Activated naive CD4-positive, alpha-beta T cell treated with anti-CD3 and anti-CD28 coated beads for 36 hours (primary cell): ENCODE results near the gene RHOBTB3. TPM values are rescaled to one million over a fixed set of nuclear protein-coding genes. Genes with fewer than 3 reads are reported as not detected.
"Not testable (repeated sequence)": the region's sequence is repeated elsewhere in the genome, so short reads cannot be mapped to it uniquely, and the experiment has no call there.

Experiments used
- CTCF ChIA-PET: fragments of 350-600 bp; sonication (Branson Sonifier 250); formaldehyde crosslinking; loops from one replicate; lab custom pipeline; 2021; ENCODE audit warnings: antibody characterized with exemption; lab: Charles Lee
- DNase-seq: peaks from one replicate; pipeline ENCODE4 v3.0.0-alpha.2; 2020
- H3K27ac Mint-ChIP-seq: one replicate; pipeline ENCODE4 v1.8.0; 2021; ENCODE audit warnings: mild to moderate bottlenecking, mixed read lengths
- H3K27me3 Mint-ChIP-seq: one replicate; pipeline ENCODE4 v1.8.0; 2021; ENCODE audit warnings: low read depth, mixed read lengths
- H3K36me3 Mint-ChIP-seq: one replicate; pipeline ENCODE4 v1.8.0; 2021; ENCODE audit warnings: low read depth, mixed read lengths
- H3K4me1 Mint-ChIP-seq: one replicate; pipeline ENCODE4 v1.8.0; 2021; ENCODE audit warnings: low read depth, mixed read lengths
- H3K4me3 Mint-ChIP-seq: one replicate; pipeline ENCODE4 v1.8.0; 2021; ENCODE audit warnings: mild to moderate bottlenecking, moderate library complexity, mixed read lengths
- H3K9me3 Mint-ChIP-seq: one replicate; pipeline ENCODE4 v1.8.0; 2021; ENCODE audit warnings: mixed read lengths
- intact Hi-C: fragments of 100-400 bp; cut with micrococcal nuclease; formaldehyde crosslinking; loops from one replicate; pipeline ENCODE4 v1.15.1; 2023
- total RNA-seq, 2 experiments: library from RNA; stranded (reverse); gene quantifications; one replicate each; pipeline ENCODE4 v1.2.3, GENCODE V29; 2021

RHOBTB3 gene
- total RNA-seq, 2 experiments from 2014 or later: 1.5 to 2.4 TPM

DNA sequence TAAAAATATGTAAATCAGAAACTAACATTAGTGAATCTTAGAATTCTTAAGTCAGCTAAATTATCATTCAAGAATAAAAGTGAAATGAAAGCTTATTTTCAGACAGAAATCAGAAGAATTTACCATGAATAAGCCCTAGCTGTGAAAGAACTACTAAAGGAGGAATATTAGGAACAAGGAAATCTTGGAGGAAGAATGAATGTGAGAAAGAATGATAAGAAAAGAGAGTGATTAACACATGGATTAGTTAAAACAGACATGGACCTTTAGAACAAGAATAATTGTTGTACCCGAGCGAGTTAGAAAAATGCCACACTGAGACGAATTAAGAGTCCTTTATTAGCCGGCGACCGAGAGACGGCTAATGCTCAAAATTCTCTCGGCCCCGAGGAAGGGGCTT, 24.1 kb upstream of the RHOBTB3 start:
- H3K27me3 Mint-ChIP-seq: peaks cover 2% of the 10 kb centered on the region
- H3K36me3 Mint-ChIP-seq: no peaks in the 10 kb centered on the region
- peaks cover 2% of the 10 kb centered on the region for H3K4me1 Mint-ChIP-seq
- intact Hi-C loops: no loop called here
- CTCF ChIA-PET: no interaction called here
- H3K27ac Mint-ChIP-seq: no peak overlapping the region
- H3K9me3 Mint-ChIP-seq: no peaks in the 10 kb centered on the region
- DNase-seq: no peak
- H3K4me3 Mint-ChIP-seq: no peak overlapping the region

DNA sequence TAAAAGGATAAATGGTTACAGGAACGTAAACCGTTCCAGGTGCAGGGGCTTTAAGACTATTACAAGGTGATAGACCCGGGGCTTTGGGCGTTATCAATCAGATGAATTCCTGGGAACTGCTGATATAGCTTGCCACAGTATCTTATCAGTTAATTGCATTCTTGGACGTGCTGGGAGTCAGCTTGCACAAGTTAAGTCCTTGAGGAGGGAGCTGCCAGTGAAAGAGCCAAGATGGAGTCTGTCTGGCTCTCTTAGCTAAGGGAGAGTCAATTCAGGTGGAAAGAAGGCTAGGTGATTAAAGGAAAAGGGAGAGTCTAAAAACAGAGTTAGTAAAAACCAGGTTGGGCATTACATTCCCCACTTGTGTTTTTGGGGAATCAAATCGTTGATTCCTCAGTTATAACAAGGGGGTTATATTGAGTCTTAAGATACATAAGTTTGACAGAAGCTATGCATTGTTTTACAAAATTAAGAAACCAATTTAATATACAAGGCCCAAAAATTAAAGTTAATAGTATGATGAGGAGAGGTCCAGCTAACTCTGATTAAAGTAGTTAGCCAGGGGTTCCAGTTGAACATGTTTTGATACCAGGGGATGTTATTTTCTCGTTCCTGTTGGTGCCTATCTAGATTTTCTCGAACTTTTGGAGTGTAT, 23.5 kb upstream of the RHOBTB3 start:
- H3K9me3 Mint-ChIP-seq, H3K27ac Mint-ChIP-seq, H3K36me3 Mint-ChIP-seq, intact Hi-C loops, DNase-seq, H3K4me3 Mint-ChIP-seq, CTCF ChIA-PET, H3K27me3 Mint-ChIP-seq, H3K4me1 Mint-ChIP-seq: not testable (repeated sequence)

DNA sequence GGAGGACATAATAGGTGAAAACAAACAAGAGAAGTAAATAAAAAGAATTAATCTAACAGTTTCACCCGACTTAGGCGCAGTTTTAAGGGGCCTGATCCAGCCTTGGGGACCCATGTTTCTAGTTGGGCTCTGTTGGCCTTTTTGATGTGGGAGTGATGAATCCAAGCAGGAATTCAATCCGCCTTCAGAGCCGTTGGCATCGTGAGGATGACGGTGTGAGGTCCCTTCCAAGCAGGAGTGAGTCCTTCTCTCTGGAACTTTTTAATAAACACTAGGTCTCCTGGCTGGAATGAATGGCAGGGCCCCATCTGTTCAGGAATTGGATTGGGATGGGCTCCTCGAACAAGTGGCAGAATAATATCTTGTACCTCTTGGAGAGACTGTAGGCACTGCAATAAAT, 22.3 kb upstream of the RHOBTB3 start:
- H3K4me3 Mint-ChIP-seq: no peak overlapping the region
- CTCF ChIA-PET: no interaction called here
- H3K27ac Mint-ChIP-seq: no peak overlapping the region
- no peaks in the 10 kb centered on the region for H3K36me3 Mint-ChIP-seq
- H3K4me1 Mint-ChIP-seq: peaks cover 9% of the 10 kb centered on the region
- intact Hi-C loops: no loop called here
- H3K27me3 Mint-ChIP-seq: peaks cover 2% of the 10 kb centered on the region
- no peaks in the 10 kb centered on the region for H3K9me3 Mint-ChIP-seq
- DNase-seq: no peak

DNA sequence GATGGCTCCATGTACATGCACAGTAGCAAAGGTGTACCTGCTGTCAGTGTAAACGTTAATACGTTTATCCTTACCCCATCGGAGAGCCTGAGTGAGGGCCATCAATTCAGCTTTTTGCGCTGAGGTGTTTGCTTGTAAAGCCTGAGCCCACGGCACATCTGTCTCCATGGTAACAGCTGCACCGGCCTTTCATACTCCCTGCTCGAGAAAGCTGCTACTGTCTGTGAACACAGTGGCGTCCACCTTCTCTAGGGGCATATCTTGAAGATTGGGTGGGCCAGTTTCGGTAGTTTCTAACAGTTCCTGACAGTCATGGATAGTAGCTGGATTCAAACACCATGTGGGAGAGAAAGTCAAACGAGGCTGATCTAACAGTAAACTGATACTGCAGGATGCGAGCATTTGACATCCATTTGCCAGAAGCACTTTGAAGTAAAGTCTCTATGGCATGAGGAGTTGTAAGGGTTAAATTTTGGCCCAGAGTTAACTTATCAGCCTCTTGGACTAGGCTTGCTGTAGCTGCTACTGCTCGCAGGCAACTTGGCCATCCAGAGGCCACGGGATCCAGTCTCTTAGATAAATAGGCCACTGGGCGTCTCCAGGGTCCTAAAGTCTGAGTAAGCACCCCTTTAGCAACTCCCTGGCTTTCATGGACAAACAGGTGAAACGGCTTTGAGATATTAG, 21.0 kb upstream of the RHOBTB3 start:
- Mint-ChIP-seq H3K4me1 (peaks cover 17% of the 10 kb centered on the region), H3K27me3 (peaks cover 6% of the 10 kb centered on the region), H3K4me3 (no peak overlapping the region), H3K36me3 (no peaks in the 10 kb centered on the region), H3K9me3 (no peaks in the 10 kb centered on the region), H3K27ac (no peak overlapping the region)
- DNase-seq: no peak
- CTCF ChIA-PET: no interaction called here
- intact Hi-C loops: loop anchor here (10.0 kb wide), 1 partner anchor 625 kb away; no protein-coding TSS in a partner anchor

DNA sequence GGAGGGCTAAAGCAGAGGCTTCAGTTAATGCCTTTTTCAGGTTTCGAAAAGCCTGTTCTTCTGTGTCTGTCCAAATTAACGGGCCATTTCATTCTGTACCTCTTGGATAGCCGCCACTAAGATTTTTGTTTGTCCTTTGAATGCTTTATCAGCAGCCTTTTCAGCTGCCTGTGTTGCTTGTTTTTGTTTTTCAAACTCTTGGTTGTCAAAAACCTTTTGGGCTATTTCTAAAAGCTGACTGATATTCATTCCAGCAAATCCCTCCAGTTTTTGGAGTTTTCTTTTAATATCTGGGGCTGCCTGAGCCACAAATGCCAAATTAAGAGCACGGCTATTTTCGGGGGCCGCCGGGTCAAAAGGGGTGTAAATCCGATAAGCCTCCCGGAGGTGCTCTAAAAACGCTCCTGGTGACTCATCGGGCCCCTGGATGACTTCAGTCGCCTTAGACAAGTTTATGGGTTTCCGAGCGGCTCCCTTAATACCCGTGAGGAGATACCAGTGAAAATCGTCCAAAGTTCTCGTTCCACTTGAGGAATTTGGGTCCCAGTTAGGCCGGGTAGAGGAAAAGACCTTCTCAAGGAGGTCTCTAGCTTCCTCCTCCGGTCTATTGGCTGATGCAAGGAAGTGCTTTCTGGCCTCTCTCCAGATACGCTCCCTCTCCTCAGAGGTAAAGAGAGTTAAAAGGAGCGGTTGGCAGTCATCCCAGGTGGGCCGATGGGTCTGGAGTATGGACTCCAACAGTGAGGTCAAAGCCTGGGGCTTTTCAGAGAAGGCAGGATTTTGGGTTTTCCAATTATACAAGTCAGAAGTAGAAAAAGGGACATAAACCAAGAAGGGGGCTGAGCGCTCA, 20.3 kb upstream of the RHOBTB3 start:
- intact Hi-C loops: loop anchor here (10.0 kb wide), 1 partner anchor 626 kb away; no protein-coding TSS in a partner anchor
- not testable (repeated sequence) for H3K36me3 Mint-ChIP-seq, H3K4me3 Mint-ChIP-seq, H3K27ac Mint-ChIP-seq, H3K27me3 Mint-ChIP-seq, DNase-seq, H3K9me3 Mint-ChIP-seq
- peaks cover 23% of the 10 kb centered on the region for H3K4me1 Mint-ChIP-seq
- CTCF ChIA-PET: interaction anchor here (1.0 kb wide), 1 partner anchor 50 kb away, joined by 3 read pairs; no protein-coding TSS in a partner anchor

DNA sequence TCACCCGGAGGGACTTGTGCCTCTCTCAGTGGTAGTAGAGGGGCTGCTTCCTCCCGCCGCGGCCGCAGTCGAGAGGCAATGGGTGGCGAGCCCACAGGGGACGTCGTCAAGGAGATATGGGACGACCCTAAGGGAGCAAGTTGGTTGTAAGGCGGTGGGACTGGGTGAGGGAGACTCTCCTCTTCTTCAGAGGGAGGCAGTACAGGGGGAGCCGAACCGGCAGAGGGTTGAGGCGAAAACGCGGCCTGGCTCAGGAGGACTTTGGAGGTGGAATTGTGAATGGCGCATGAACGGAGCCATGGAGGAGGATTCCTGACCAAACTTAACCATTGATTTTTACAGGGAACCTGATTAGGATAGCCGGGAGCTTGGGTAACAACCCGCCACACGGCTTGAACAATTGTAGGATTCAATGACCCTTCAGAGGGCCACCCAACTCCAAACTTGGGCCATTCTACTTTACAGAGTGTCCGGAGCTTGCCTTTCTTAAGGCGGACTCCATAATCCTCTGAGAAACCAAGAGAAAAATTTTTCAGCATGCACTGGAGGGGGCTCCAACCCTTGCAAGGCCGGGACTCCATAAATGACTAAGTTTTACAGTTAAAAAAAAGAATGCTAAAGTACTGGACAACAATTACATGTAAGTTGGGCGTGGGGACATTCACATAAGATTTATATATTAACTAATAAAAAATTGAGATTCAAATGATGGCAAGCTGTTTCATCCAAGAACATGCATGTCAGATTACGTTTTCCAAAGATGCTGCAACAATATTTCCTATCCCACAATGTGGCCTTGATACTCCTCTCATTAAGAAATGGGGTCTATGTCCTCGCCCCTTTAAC, 19.4 kb upstream of the RHOBTB3 start:
- Mint-ChIP-seq H3K36me3 (no peaks in the 10 kb centered on the region), H3K4me1 (peaks cover 30% of the 10 kb centered on the region), H3K4me3 (no peak overlapping the region), H3K27me3 (peaks cover 6% of the 10 kb centered on the region), H3K9me3 (no peaks in the 10 kb centered on the region), H3K27ac (no peak overlapping the region)
- intact Hi-C loops: loop anchor here (1.0 to 10.0 kb wide), 4 partner anchors 17 to 627 kb away; no protein-coding TSS in a partner anchor
- CTCF ChIA-PET: interaction anchor here (1.0 kb wide), 1 partner anchor 49 kb away, joined by 3 read pairs; no protein-coding TSS in a partner anchor
- DNase-seq: no peak

DNA sequence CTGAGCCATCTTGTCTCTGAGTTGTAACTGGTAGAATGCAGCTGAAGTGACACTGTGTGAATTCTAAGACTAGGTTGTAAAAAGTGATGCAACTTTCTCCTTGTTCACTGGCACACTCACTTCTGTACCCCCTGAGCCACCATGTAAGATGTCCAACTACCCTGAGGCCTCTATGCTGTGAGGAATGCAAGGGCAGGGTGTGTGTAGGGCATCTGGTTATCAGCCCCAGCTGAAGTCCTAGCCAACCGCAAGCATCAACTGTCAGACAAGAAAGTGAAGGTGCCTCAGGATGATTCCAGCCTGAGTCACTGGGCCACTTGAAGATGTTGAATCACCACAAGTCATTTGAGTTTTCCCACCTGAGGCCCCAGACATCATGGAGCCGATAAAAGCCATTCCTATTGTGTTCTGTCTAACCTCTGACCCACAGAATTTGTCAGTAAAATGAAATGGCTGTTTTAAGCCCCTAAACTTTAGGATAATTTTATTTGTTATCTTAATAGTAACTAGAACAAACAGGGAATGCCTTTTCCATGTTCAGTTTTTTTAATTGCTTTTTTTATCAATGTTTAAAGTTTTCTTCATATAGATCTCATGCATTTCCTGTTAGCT, 18.7 kb upstream of the RHOBTB3 start:
- Mint-ChIP-seq H3K36me3 (no peaks in the 10 kb centered on the region), H3K27ac (no peak overlapping the region), H3K9me3 (no peaks in the 10 kb centered on the region), H3K27me3 (peaks cover 6% of the 10 kb centered on the region), H3K4me3 (no peak overlapping the region), H3K4me1 (peaks cover 30% of the 10 kb centered on the region)
- intact Hi-C loops: loop anchor here (1.0 to 10.0 kb wide), 4 partner anchors 16 to 628 kb away; no protein-coding TSS in a partner anchor
- DNase-seq: peak; percentile 78
- CTCF ChIA-PET: interaction anchor here (1.0 kb wide), 1 partner anchor 48 kb away, joined by 3 read pairs; no protein-coding TSS in a partner anchor

DNA sequence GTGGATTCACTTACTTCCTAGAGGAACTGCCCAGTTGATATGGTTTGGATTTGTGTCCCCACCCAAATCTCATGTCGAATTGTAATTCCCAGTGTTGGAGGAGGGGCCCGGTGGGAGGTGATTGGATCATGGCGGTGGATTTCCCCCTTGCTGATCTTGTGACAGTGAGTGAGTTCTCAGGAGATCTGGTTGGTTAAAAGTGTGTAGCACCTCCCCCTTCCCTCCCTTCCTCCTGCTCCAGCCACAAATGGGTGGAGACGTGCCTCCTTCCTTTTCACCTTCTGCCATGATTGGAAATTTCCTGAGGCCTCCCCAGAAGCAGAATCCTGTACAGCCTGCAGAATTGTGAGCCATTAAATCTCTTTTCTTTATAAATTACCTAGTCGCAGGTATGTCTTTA, 17.9 kb upstream of the RHOBTB3 start:
- H3K27ac Mint-ChIP-seq, H3K9me3 Mint-ChIP-seq, CTCF ChIA-PET, DNase-seq, H3K4me3 Mint-ChIP-seq, H3K27me3 Mint-ChIP-seq, H3K36me3 Mint-ChIP-seq: not testable (repeated sequence)
- intact Hi-C loops: loop anchor here (2.0 to 10.0 kb wide), 2 partner anchors 16 to 628 kb away; no protein-coding TSS in a partner anchor
- H3K4me1 Mint-ChIP-seq: peaks cover 30% of the 10 kb centered on the region

DNA sequence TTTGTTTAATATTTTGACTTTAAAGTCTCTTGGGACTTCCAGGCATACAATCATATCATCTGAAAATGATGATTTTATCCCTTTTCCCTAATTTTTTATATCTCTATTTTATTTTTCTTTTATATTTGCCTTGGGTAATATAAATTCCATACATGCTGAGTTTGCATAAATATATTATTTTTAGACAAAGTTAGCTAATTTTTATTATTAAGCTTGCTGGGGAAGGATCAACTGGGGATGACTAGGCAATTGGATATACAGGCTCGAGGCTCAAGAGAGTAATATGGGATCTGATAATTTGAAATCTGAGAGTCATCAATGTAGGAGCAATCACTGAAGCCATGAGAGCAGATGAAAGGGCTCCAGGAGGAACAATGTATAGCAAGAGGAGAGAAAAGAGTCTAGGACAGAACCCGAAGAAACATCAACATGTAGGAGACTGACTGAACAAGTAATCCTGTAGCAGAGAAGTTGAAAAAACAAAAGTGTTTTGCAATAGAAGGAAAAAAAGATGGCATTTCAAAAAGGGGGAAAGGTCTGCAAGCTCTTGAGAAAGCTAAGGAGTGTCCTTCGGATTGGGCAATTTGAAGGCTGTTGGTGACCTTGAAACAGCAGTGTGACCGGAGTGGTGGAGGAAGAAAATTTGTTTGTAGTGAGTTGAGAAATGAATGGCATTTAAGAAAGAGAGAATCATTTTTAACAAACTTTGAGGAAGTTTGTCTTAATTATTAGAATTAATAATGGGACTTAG, 17.0 kb upstream of the RHOBTB3 start:
- Mint-ChIP-seq H3K27me3 (peaks cover 6% of the 10 kb centered on the region), H3K27ac (no peak overlapping the region), H3K4me3 (no peak overlapping the region), H3K36me3 (no peaks in the 10 kb centered on the region), H3K4me1 (peaks cover 30% of the 10 kb centered on the region), H3K9me3 (no peaks in the 10 kb centered on the region)
- DNase-seq: no peak
- CTCF ChIA-PET: no interaction called here
- intact Hi-C loops: loop anchor here (2.0 to 10.0 kb wide), 2 partner anchors 15 to 629 kb away; no protein-coding TSS in a partner anchor

DNA sequence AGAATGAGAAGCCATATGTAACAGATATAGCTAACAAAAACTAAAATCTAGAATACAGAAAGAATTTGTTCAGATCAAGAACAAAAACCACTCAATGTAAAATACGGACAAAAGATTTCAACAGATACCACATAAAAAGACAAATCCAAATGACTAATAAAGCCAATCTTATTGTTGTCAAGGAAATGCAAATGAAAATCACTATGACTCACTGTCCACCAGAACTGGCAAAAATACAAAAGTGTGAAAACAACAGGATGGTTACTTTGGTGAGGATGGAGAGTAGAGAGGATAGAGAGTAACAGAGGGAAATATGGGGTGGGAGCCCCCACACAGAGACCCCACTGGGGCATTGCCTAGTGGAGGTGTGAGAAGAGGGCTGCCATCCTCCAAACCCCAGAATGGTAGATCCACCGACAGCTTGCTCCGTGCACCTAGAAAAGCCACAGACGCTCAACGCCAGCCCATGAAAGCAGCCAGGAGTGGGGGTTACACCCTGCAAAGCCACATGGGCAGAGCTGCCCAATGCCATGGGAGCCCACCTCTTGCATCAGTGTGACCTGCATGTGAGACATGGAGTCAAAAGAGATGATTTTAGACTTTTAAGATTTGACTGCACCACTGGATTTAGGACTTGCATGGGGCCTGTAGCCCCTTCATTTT, 15.2 kb upstream of the RHOBTB3 start:
- Mint-ChIP-seq H3K4me3 (no peak overlapping the region), H3K36me3 (no peaks in the 10 kb centered on the region), H3K4me1 (peaks cover 30% of the 10 kb centered on the region), H3K9me3 (no peaks in the 10 kb centered on the region), H3K27me3 (peaks cover 9% of the 10 kb centered on the region), H3K27ac (no peak overlapping the region)
- CTCF ChIA-PET: no interaction called here
- intact Hi-C loops: loop anchor here (5.0 to 10.0 kb wide), 6 partner anchors 54 to 946 kb away; partner anchors contain the start of gene CAST
- DNase-seq: no peak
